Measurements from ENCODE around the gene PCDHGA1.

DNA sequence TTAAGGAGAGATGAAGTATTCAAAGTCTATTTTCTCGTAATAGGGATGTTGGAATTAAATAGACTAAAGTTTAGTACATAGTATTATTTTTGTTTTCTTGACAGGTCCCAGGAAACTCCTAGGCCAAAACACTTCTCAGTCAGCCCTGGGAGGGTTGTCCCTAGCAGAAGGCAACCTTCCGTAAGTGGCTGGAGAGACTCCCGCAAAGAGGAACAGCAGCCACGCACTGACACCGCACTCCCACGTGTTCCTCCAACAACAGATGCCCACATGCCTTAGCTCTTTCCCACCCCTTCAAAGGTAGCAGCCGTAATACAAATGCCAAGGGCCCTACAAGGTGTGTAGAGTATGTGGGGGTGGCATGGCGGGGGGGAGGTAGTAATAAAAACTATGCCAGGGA, 187.0 kb downstream of the PCDHGA1 start:
- no peak for TF ChIP-seq RAD21 (IDR thresholded peaks at IDR 0.05)
- TF ChIP-seq, protein P1, sequence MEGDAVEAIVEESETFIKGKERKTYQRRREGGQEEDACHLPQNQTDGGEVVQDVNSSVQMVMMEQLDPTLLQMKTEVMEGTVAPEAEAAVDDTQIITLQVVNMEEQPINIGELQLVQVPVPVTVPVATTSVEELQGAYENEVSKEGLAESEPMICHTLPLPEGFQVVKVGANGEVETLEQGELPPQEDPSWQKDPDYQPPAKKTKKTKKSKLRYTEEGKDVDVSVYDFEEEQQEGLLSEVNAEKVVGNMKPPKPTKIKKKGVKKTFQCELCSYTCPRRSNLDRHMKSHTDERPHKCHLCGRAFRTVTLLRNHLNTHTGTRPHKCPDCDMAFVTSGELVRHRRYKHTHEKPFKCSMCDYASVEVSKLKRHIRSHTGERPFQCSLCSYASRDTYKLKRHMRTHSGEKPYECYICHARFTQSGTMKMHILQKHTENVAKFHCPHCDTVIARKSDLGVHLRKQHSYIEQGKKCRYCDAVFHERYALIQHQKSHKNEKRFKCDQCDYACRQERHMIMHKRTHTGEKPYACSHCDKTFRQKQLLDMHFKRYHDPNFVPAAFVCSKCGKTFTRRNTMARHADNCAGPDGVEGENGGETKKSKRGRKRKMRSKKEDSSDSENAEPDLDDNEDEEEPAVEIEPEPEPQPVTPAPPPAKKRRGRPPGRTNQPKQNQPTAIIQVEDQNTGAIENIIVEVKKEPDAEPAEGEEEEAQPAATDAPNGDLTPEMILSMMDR (IDR thresholded peaks at IDR 0.05; ENCODE audit: low read depth, low read length, missing input control): no peak
- TF ChIP-seq, protein P2, sequence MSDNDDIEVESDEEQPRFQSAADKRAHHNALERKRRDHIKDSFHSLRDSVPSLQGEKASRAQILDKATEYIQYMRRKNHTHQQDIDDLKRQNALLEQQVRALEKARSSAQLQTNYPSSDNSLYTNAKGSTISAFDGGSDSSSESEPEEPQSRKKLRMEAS (IDR thresholded peaks at IDR 0.05): no peak
- TF ChIP-seq SP1 (IDR thresholded peaks at IDR 0.05): no peak
- TF ChIP-seq, protein P3, sequence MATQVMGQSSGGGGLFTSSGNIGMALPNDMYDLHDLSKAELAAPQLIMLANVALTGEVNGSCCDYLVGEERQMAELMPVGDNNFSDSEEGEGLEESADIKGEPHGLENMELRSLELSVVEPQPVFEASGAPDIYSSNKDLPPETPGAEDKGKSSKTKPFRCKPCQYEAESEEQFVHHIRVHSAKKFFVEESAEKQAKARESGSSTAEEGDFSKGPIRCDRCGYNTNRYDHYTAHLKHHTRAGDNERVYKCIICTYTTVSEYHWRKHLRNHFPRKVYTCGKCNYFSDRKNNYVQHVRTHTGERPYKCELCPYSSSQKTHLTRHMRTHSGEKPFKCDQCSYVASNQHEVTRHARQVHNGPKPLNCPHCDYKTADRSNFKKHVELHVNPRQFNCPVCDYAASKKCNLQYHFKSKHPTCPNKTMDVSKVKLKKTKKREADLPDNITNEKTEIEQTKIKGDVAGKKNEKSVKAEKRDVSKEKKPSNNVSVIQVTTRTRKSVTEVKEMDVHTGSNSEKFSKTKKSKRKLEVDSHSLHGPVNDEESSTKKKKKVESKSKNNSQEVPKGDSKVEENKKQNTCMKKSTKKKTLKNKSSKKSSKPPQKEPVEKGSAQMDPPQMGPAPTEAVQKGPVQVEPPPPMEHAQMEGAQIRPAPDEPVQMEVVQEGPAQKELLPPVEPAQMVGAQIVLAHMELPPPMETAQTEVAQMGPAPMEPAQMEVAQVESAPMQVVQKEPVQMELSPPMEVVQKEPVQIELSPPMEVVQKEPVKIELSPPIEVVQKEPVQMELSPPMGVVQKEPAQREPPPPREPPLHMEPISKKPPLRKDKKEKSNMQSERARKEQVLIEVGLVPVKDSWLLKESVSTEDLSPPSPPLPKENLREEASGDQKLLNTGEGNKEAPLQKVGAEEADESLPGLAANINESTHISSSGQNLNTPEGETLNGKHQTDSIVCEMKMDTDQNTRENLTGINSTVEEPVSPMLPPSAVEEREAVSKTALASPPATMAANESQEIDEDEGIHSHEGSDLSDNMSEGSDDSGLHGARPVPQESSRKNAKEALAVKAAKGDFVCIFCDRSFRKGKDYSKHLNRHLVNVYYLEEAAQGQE (IDR thresholded peaks at IDR 0.05): no peak
- TF ChIP-seq TAF1 (conservative IDR thresholded peaks at IDR 0.05): no peak

All from liver (tissue), 3 donors.